Thoracic aorta (tissue), 2 donors: ENCODE data around the gene CRACDL. TPM values are rescaled to one million over a fixed set of nuclear protein-coding genes. Genes with fewer than 3 reads are reported as not detected.

Experiments used
- ATAC-seq: fragments of 150-250 bp; one replicate; pipeline ENCODE4 v1.8.0; 2017; ENCODE audit warnings: low read depth; ENCODE audit not compliant: insufficient number of reproducible peaks, low FRiP score
- DNase-seq: peaks from one replicate; pipeline ENCODE4 v3.0.0-alpha.2; 2020; ENCODE audit warnings: low spot score
- H3K27ac ChIP-seq, 2 donors: fragments of 200-600 bp; sonication (generic); 1 replicate in 1 of 2; 2 replicates in 1 of 2; pipeline ENCODE4 v1.5.1; 2016; ENCODE audit warnings: mild to moderate bottlenecking in 2 of 2, moderate library complexity in 2 of 2
- H3K27me3 ChIP-seq: fragments of 200-600 bp; sonication (generic); replicated peaks from 2 replicates; pipeline ENCODE4 v1.6.0; 2016; ENCODE audit warnings: mild to moderate bottlenecking; ENCODE audit not compliant: insufficient read depth
- H3K36me3 ChIP-seq: fragments of 200-600 bp; sonication (generic); one replicate; pipeline ENCODE4 v1.5.1; 2016
- H3K4me1 ChIP-seq, 2 donors: fragments of 200-600 bp; sonication (generic); 1 replicate in 1 of 2; 2 replicates in 1 of 2; pipeline versions ENCODE4 v1.5.1 to v1.6.0; 2016; ENCODE audit warnings: low read depth in 2 of 2, mild to moderate bottlenecking in 1 of 2; ENCODE audit not compliant: control insufficient read depth in 1 of 2
- H3K4me3 ChIP-seq: fragments of 200-600 bp; sonication (generic); 2 replicates; pipeline ENCODE4 v1.5.1; 2016; ENCODE audit warnings: mild to moderate bottlenecking
- H3K9me3 ChIP-seq: fragments of 200-600 bp; sonication (generic); 2 replicates; pipeline ENCODE4 v1.5.1; 2016
- CTCF ChIP-seq: fragments of 200-600 bp; sonication (generic); IDR thresholded peaks from one replicate; pipeline ENCODE4 v1.5.1; 2019; ENCODE audit warnings: antibody characterized with exemption
- total RNA-seq, 2 donors: library from RNA; depleted of rRNA; stranded (reverse); fragments of >200 nt; gene quantifications; one replicate each; pipeline versions ENCODE4 v1.1.0 to v1.2.3, GENCODE V29; 2016

The CRACDL gene
- total RNA-seq, 2 donors from 2014 or later: 1.9 to 5.9 TPM

GRCh38 chr2:98807929-98808328 lies 128.1 kb downstream of the CRACDL start:
- no peak for ATAC-seq

GRCh38 chr2:98807221-98807620 lies 128.8 kb downstream of the CRACDL start:
- ATAC-seq: no peak

More at GRCh38 chr2:98807929-98808328, 128.1 kb downstream of the CRACDL start:
- TF ChIP-seq CTCF: no peak
- Histone ChIP-seq H3K36me3 (no peaks in the 10 kb centered on the region), H3K9me3 (no peaks in the 10 kb centered on the region), H3K27me3 (no peaks in the 10 kb centered on the region), H3K4me3 (no peak overlapping the region), H3K4me1 (peaks cover 24 to 42% of the 10 kb centered on the region in 2 donors), H3K27ac (no peak overlapping the region)
- no peak for DNase-seq

GRCh38 chr2:98806236-98806697 lies 129.8 kb downstream of the CRACDL start:
- H3K27ac ChIP-seq: peak overlapping the region in 1 of 2 donors; percentile 45

More at GRCh38 chr2:98807221-98807620, 128.8 kb downstream of the CRACDL start:
- DNase-seq: no peak
- Histone ChIP-seq H3K4me1 (peaks cover 24 to 42% of the 10 kb centered on the region in 2 donors), H3K36me3 (no peaks in the 10 kb centered on the region), H3K9me3 (no peaks in the 10 kb centered on the region), H3K27ac (no peak overlapping the region), H3K27me3 (no peaks in the 10 kb centered on the region), H3K4me3 (no peak overlapping the region)
- no peak for TF ChIP-seq CTCF

GRCh38 chr2:98805412-98806171 lies 130.4 kb downstream of the CRACDL start:
- H3K9me3 ChIP-seq: no peaks in the 10 kb centered on the region
- H3K27me3 ChIP-seq: no peaks in the 10 kb centered on the region
- H3K27ac ChIP-seq: peak overlapping the region; percentile 21 to 45
- no peak overlapping the region for H3K4me3 ChIP-seq
- TF ChIP-seq CTCF: no peak
- H3K36me3 ChIP-seq: no peaks in the 10 kb centered on the region
- peaks cover 23 to 36% of the 10 kb centered on the region in 2 donors for H3K4me1 ChIP-seq
- ATAC-seq (no peak), DNase-seq (peak; percentile 15)

More at GRCh38 chr2:98806236-98806697, 129.8 kb downstream of the CRACDL start:
- Histone ChIP-seq H3K4me1 (peaks cover 24 to 42% of the 10 kb centered on the region in 2 donors), H3K36me3 (no peaks in the 10 kb centered on the region), H3K4me3 (no peak overlapping the region), H3K9me3 (no peaks in the 10 kb centered on the region), H3K27me3 (no peaks in the 10 kb centered on the region)
- peak; percentile 53 for DNase-seq
- peak; percentile 14 for ATAC-seq
- TF ChIP-seq CTCF: no peak

GRCh38 chr2:98804736-98805135 lies 131.3 kb downstream of the CRACDL start:
- Histone ChIP-seq H3K27me3 (no peaks in the 10 kb centered on the region), H3K4me3 (no peak overlapping the region), H3K9me3 (no peaks in the 10 kb centered on the region), H3K4me1 (peaks cover 17 to 27% of the 10 kb centered on the region in 2 donors), H3K36me3 (no peaks in the 10 kb centered on the region), H3K27ac (no peak overlapping the region)
- no peak for DNase-seq
- no peak for ATAC-seq
- TF ChIP-seq CTCF: no peak
